IMR-90 (cell line): ENCODE measurements around the gene COPS2. TPM values are rescaled to one million over a fixed set of nuclear protein-coding genes. Genes with fewer than 3 reads are reported as not detected.
"Not testable (repeated sequence)": the region's sequence is repeated elsewhere in the genome, so short reads cannot be mapped to it uniquely, and the experiment has no call there.

Experiments used
- ATAC-seq: fragments of 200-7000 bp; cut with Tn5 transposase; 2 replicates; pipeline ENCODE4 v1.9.1; 2020; ENCODE audit warnings: low read depth, mild to moderate bottlenecking, moderate library complexity
- BruUV-seq: library from RNA; stranded (reverse); fragments of 400-500 nt; replicated peaks from 2 replicates; lab custom pipeline; 2021; lab: Mats Ljungman, UMichigan
- CTCF ChIA-PET: fragments of 300-600 bp; formaldehyde crosslinking; extraction: SDS; loops from one replicate; lab custom pipeline; 2021; ENCODE audit warnings: antibody characterized with exemption; lab: Yijun Ruan, JAX
- POLR2A ChIA-PET: fragments of 300-600 bp; sonication (Branson Sonifier 250); formaldehyde crosslinking; loops from one replicate; lab custom pipeline; 2022; ENCODE audit warnings: antibody characterized with exemption; ENCODE audit not compliant: unreplicated experiment; lab: Charles Lee
- DNase-seq: peaks from one replicate; pipeline ENCODE4 v3.0.0; 2013
- H2AFZ ChIP-seq: replicated peaks from 2 replicates; pipeline ENCODE3; 2013; ENCODE audit warnings: low read length, mild to moderate bottlenecking; ENCODE audit not compliant: poor library complexity
- H2AK5ac ChIP-seq: 2 replicates; pipeline ENCODE4 v1.6.1; 2013; ENCODE audit warnings: low read depth, low read length, inconsistent platforms
- H2AK9ac ChIP-seq: replicated peaks from 2 replicates; pipeline ENCODE3; 2013; ENCODE audit warnings: mild to moderate bottlenecking, low read depth, low read length, moderate library complexity; ENCODE audit not compliant: poor library complexity
- H2BK120ac ChIP-seq: 2 replicates; pipeline ENCODE4 v1.6.1; 2013; ENCODE audit warnings: low read depth, low read length, inconsistent platforms
- H2BK15ac ChIP-seq: 3 replicates; pipeline ENCODE4 v1.6.1; 2013; ENCODE audit warnings: low read depth, low read length, inconsistent platforms
- H2BK20ac ChIP-seq: 2 replicates; pipeline ENCODE4 v1.6.1; 2013; ENCODE audit warnings: low read depth, mild to moderate bottlenecking, inconsistent platforms, low read length, moderate library complexity
- H2BK5ac ChIP-seq: 2 replicates; pipeline ENCODE4 v1.6.1; 2013; ENCODE audit warnings: mild to moderate bottlenecking, low read depth, low read length, inconsistent platforms; ENCODE audit not compliant: poor library complexity, severe bottlenecking
- H3K14ac ChIP-seq: replicated peaks from 2 replicates; pipeline ENCODE4 v1.6.1; 2013; ENCODE audit warnings: low read depth, low read length, inconsistent platforms
- H3K18ac ChIP-seq: 2 replicates; pipeline ENCODE4 v1.6.1; 2013; ENCODE audit warnings: low read depth, low read length, control low read depth
- H3K23ac ChIP-seq: 2 replicates; pipeline ENCODE4 v1.6.1; 2013; ENCODE audit warnings: low read depth, low read length, inconsistent platforms
- H3K27ac ChIP-seq: 2 replicates; pipeline ENCODE4 v1.5.1; 2013; ENCODE audit warnings: mild to moderate bottlenecking, control low read depth, low read length; ENCODE audit not compliant: insufficient read depth
- H3K27me3 ChIP-seq: 2 replicates; pipeline ENCODE4 v1.6.1; 2013; ENCODE audit warnings: low read length; ENCODE audit not compliant: control insufficient read depth, insufficient read depth
- H3K36me3 ChIP-seq: 2 replicates; pipeline ENCODE4 v1.6.1; 2013; ENCODE audit warnings: low read length, mixed read lengths; ENCODE audit not compliant: control insufficient read depth, insufficient read depth
- H3K4ac ChIP-seq: 2 replicates; pipeline ENCODE4 v1.6.1; 2013; ENCODE audit warnings: low read depth, low read length, inconsistent platforms
- H3K4me1 ChIP-seq: 2 replicates; pipeline ENCODE4 v1.6.1; 2013; ENCODE audit warnings: low read length, mixed read lengths; ENCODE audit not compliant: control insufficient read depth, insufficient read depth
- H3K4me2 ChIP-seq: 2 replicates; pipeline ENCODE4 v1.6.1; 2013; ENCODE audit warnings: low read depth, mild to moderate bottlenecking, control low read depth, low read length, moderate library complexity
- H3K4me3 ChIP-seq: 2 replicates; pipeline ENCODE4 v1.5.1; 2013; ENCODE audit warnings: low read depth, mild to moderate bottlenecking, control low read depth, low read length, moderate library complexity; ENCODE audit not compliant: insufficient read depth
- H3K56ac ChIP-seq: 2 replicates; pipeline ENCODE4 v1.6.1; 2013; ENCODE audit warnings: low read length, inconsistent platforms; ENCODE audit not compliant: insufficient read depth; ENCODE audit errors: extremely low read depth
- H3K79me1 ChIP-seq, 2 experiments: 2 replicates each; pipeline ENCODE4 v1.6.1; 2013; ENCODE audit warnings: low read length in 2 of 2, inconsistent platforms in 1 of 2, low read depth in 1 of 2
- H3K9ac ChIP-seq: 2 replicates; pipeline ENCODE4 v1.6.1; 2013; ENCODE audit warnings: low read depth, low read length, control low read depth
- H3K9me1 ChIP-seq: 2 replicates; pipeline ENCODE4 v1.6.1; 2013; ENCODE audit warnings: low read length, inconsistent platforms; ENCODE audit not compliant: insufficient read depth
- H3K9me3 ChIP-seq: 2 replicates; pipeline ENCODE4 v1.6.1; 2013; ENCODE audit warnings: low read length; ENCODE audit not compliant: control insufficient read depth, insufficient read depth
- H4K20me1 ChIP-seq: 2 replicates; pipeline ENCODE4 v1.6.1; 2013; ENCODE audit warnings: low read length, inconsistent platforms; ENCODE audit not compliant: insufficient read depth
- H4K5ac ChIP-seq: 2 replicates; pipeline ENCODE4 v1.6.1; 2013; ENCODE audit warnings: mild to moderate bottlenecking, low read depth, low read length, control low read depth
- H4K8ac ChIP-seq, 2 experiments: 2 replicates each; pipeline ENCODE4 v1.6.1; 2013; ENCODE audit warnings: low read depth in 2 of 2, low read length in 2 of 2, control low read depth in 1 of 2, inconsistent platforms in 1 of 2
- H4K91ac ChIP-seq: 2 replicates; pipeline ENCODE4 v1.6.1; 2013; ENCODE audit warnings: low read depth, low read length, inconsistent platforms; ENCODE audit not compliant: insufficient read depth
- WGBS, 2 experiments: methylation state at CpG; one replicate each; pipeline versions ENCODE4 v1.1.5 to v1.1.7; 2013; ENCODE audit warnings: missing lambda C conversion rate in 2 of 2; ENCODE audit not compliant: insufficient read length in 1 of 2; ENCODE audit errors: extremely low coverage in 2 of 2; 5-methylcytosine and 5-hydroxymethylcytosine counted together
- dilution Hi-C: fragments of 300-500 bp; cut with HindIII; formaldehyde crosslinking; loops from one replicate; pipeline ENCODE4 v1.14.3; 2018; ENCODE audit warnings: low sequenced_read_pairs; ENCODE audit not compliant: unreplicated experiment
- in situ Hi-C: fragments of 300-500 bp; cut with MboI; formaldehyde crosslinking; loops from 3 replicates; pipeline ENCODE4 v1.14.3; 2019; ENCODE audit warnings: low sequenced_read_pairs, inconsistent platforms, mixed read lengths
- intact Hi-C: fragments of 100-400 bp; cut with micrococcal nuclease; formaldehyde crosslinking; loops from 2 replicates; pipeline ENCODE4 v1.10.0; 2022
- polyA plus RNA-seq, 3 experiments: library from polyadenylated mRNA; depleted of rRNA; stranded (reverse); fragments of >200 nt; gene quantifications; 2 replicates each; pipeline ENCODE4 v1.2.3, GENCODE V29; 2012; ENCODE audit warnings: low replicate concordance in 1 of 3
- total RNA-seq: library from RNA; depleted of rRNA; stranded (reverse); fragments of >200 nt; gene quantifications from 2 replicates; pipeline ENCODE4 v1.2.3, GENCODE V29; 2012

COPS2 gene
- total and polyA plus RNA-seq, 2 of the 4 experiments (the other 2 are of a cell fraction): 54.6 to 75.6 TPM

DNA sequence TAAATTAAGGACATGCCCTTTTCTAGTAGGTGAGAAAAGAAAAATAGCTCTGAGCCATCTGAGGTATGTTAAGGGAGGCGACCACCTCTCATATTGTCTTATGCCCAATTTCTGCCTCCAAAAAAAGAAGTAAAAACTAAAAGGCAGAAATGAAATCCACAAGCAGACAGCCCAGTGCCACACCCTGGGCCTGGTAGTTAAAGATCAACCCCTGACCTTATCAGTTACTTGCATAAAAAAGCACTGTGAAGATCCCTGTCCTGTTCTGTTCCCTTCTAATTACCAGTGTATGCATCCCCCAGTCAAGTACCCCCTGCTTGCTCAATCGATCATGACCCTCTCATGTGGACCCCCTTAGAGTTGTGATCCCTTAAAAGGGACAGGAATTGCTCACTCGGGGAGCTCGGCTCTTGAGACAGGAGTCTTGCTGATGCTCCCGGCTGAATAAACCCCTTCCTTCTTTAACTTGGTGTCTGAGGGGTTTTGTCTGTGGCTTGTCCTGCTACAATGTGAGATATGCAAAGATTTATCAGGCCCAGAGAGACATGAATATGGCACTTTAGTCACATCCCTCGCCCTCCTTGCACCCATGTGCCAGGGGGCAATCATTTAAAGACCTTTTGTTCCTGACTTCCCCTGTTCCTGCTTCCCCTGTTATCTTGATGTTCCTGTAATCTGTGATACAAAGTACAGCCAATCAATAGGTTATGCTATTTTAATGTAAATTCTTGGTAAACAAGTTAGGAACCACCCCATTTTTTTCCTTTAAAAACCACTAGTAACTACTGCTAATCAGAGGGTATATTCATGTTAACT is 20.4 kb upstream of the COPS2 start:
- H3K27me3 ChIP-seq, in situ Hi-C loops, H3K4me1 ChIP-seq, H3K9ac ChIP-seq, H2BK120ac ChIP-seq, intact Hi-C loops, H3K9me1 ChIP-seq, H3K18ac ChIP-seq, H3K27ac ChIP-seq, H4K8ac ChIP-seq, H4K91ac ChIP-seq, BruUV-seq, H4K20me1 ChIP-seq, H3K56ac ChIP-seq, H2AK5ac ChIP-seq, H2BK5ac ChIP-seq, POLR2A ChIA-PET, H3K4me3 ChIP-seq, H3K36me3 ChIP-seq, H2BK20ac ChIP-seq, H3K4me2 ChIP-seq, DNase-seq, CTCF ChIA-PET, H2AK9ac ChIP-seq, H3K14ac ChIP-seq, H3K9me3 ChIP-seq, H2AFZ ChIP-seq, H4K5ac ChIP-seq, dilution Hi-C loops, ATAC-seq, H3K23ac ChIP-seq, H3K4ac ChIP-seq, H2BK15ac ChIP-seq: not testable (repeated sequence)
- WGBS, 2 experiments: no CpG with 5 or more reads among the region's 6 CpGs
- H3K79me1 ChIP-seq: peaks cover 19 to 54% of the 10 kb centered on the region in 2 experiments
